H1 (cell line): Measurements from ENCODE around the gene RBM19. TPM values are rescaled to one million over a fixed set of nuclear protein-coding genes. Genes with fewer than 3 reads are reported as not detected.

Experiments
- CTCF ChIA-PET: fragments of 300-600 bp; sonication (Branson Sonifier 250); formaldehyde crosslinking; loops from one replicate; lab custom pipeline; 2021; ENCODE audit not compliant: partially characterized antibody; lab: Charles Lee
- POLR2A ChIA-PET: fragments of 300-600 bp; sonication (Branson Sonifier 250); formaldehyde crosslinking; loops from one replicate; lab custom pipeline; 2021; ENCODE audit warnings: inconsistent platforms; ENCODE audit not compliant: partially characterized antibody; lab: Charles Lee
- DNase-seq, 2 experiments: peaks; one replicate each; pipeline versions ENCODE4 v3.0.0 to v3.0.0-alpha.2; 2010 to 2022; ENCODE audit warnings: low spot score in 2 of 2, low read depth in 1 of 2, mixed read lengths in 1 of 2
- FAIRE-seq: peaks from 2 replicates; lab custom pipeline; 2011; peaks lifted over from hg19 to GRCh38; lab: Jason Lieb, UNC
- H2AFZ ChIP-seq: 2 replicates; pipeline ENCODE4 v1.8.1; 2012; ENCODE audit warnings: low read length, inconsistent platforms
- H2AK5ac ChIP-seq: 2 replicates; pipeline ENCODE4 v1.6.1; 2013; ENCODE audit warnings: low read depth, low read length
- H2BK120ac ChIP-seq: replicated peaks from 2 replicates; pipeline ENCODE3; 2013; ENCODE audit warnings: low read depth, low read length, inconsistent platforms
- H2BK12ac ChIP-seq: 2 replicates; pipeline ENCODE4 v1.6.1; 2013; ENCODE audit warnings: low read depth, low read length
- H2BK15ac ChIP-seq: 2 replicates; pipeline ENCODE4 v1.6.1; 2013; ENCODE audit warnings: low read length
- H2BK20ac ChIP-seq: 2 replicates; pipeline ENCODE4 v1.6.1; 2013; ENCODE audit warnings: low read length
- H2BK5ac ChIP-seq: 2 replicates; pipeline ENCODE4 v1.6.1; 2013; ENCODE audit warnings: low read depth, low read length
- H3K14ac ChIP-seq: 2 replicates; pipeline ENCODE4 v1.6.1; 2013; ENCODE audit warnings: inconsistent platforms; ENCODE audit not compliant: insufficient read length
- H3K18ac ChIP-seq: 2 replicates; pipeline ENCODE4 v1.6.1; 2013; ENCODE audit warnings: low read length; ENCODE audit errors: extremely low read depth
- H3K23ac ChIP-seq: 2 replicates; pipeline ENCODE4 v1.6.1; 2013; ENCODE audit warnings: inconsistent platforms; ENCODE audit not compliant: insufficient read length
- H3K23me2 ChIP-seq: 2 replicates; pipeline ENCODE4 v1.6.1; 2013; ENCODE audit warnings: low read depth, low read length
- H3K27ac ChIP-seq: 2 replicates; pipeline ENCODE4 v1.6.1; 2011; ENCODE audit warnings: low read depth, low read length, inconsistent platforms
- H3K27me3 ChIP-seq, 4 experiments: replicated peaks in 1 of 4; 1 replicate in 1 of 4; 2 replicates in 3 of 4; pipeline versions ENCODE4 v1.6.1 to v1.8.1; 2011 to 2013; ENCODE audit warnings: low read length in 3 of 4, mild to moderate bottlenecking in 3 of 4, inconsistent platforms in 2 of 4, mixed read lengths in 2 of 4, moderate library complexity in 1 of 4; ENCODE audit not compliant: control insufficient read depth in 3 of 4, insufficient read depth in 3 of 4; ENCODE audit errors: extremely low read depth in 1 of 4
- H3K36me3 ChIP-seq, 4 experiments: 2 replicates each; pipeline versions ENCODE4 v1.6.1 to v1.8.1; 2011 to 2013; ENCODE audit warnings: mild to moderate bottlenecking in 4 of 4, low read length in 3 of 4, moderate library complexity in 2 of 4, control low read depth in 1 of 4, inconsistent platforms in 1 of 4; ENCODE audit not compliant: insufficient read depth in 4 of 4, control insufficient read depth in 2 of 4
- H3K4ac ChIP-seq: replicated peaks from 2 replicates; pipeline ENCODE3; 2013; ENCODE audit warnings: low read length, low read depth, mixed read lengths, inconsistent platforms; ENCODE audit not compliant: insufficient read length
- H3K4me1 ChIP-seq, 4 experiments: replicated peaks in 1 of 4; 1 replicate in 1 of 4; 2 replicates in 3 of 4; pipeline versions ENCODE4 v1.6.1 to v1.8.1; 2011 to 2013; ENCODE audit warnings: low read length in 3 of 4, inconsistent platforms in 2 of 4, mixed read lengths in 1 of 4; ENCODE audit not compliant: insufficient read depth in 4 of 4, control insufficient read depth in 3 of 4
- H3K4me2 ChIP-seq, 2 experiments: 2 replicates each; pipeline versions ENCODE4 v1.6.1 to v1.8.1; 2011 to 2013; ENCODE audit warnings: low read depth in 2 of 2, low read length in 2 of 2, control low read depth in 1 of 2, inconsistent platforms in 1 of 2, mild to moderate bottlenecking in 1 of 2; ENCODE audit not compliant: insufficient read depth in 1 of 2
- H3K4me3 ChIP-seq, 4 experiments: fragments of 200-600, 300-600 bp in 1 of 4; sonication (generic), shearing (Covaris generic), sonication (Bioruptor Twin) in 1 of 4; 2 replicates each; pipeline versions ENCODE4 v1.5.1 to v1.8.1; 2011 to 2016; ENCODE audit warnings: low read length in 4 of 4, low read depth in 3 of 4, control low read depth in 2 of 4, inconsistent platforms in 2 of 4, mild to moderate bottlenecking in 2 of 4, mixed read lengths in 1 of 4, moderate library complexity in 1 of 4; ENCODE audit not compliant: insufficient read depth in 2 of 4; ENCODE audit errors: extremely low read depth in 1 of 4
- H3K56ac ChIP-seq: replicated peaks from 2 replicates; pipeline ENCODE3; 2013; ENCODE audit warnings: low read depth, mild to moderate bottlenecking, mixed read lengths, low read length, inconsistent platforms; ENCODE audit not compliant: insufficient read length
- H3K79me1 ChIP-seq: 2 replicates; pipeline ENCODE4 v1.6.1; 2013; ENCODE audit warnings: low read depth, low read length, control low read depth
- H3K79me2 ChIP-seq, 2 experiments: 2 replicates each; pipeline versions ENCODE4 v1.6.1 to v1.8.1; 2012 to 2013; ENCODE audit warnings: low read length in 2 of 2, mild to moderate bottlenecking in 2 of 2, inconsistent platforms in 1 of 2; ENCODE audit not compliant: insufficient read depth in 2 of 2, control insufficient read depth in 1 of 2
- H3K9ac ChIP-seq, 4 experiments: replicated peaks in 1 of 4; 1 replicate in 1 of 4; 2 replicates in 3 of 4; pipeline versions ENCODE4 v1.6.1 to v1.8.1; 2011 to 2013; ENCODE audit warnings: low read depth in 3 of 4, low read length in 3 of 4, control low read depth in 2 of 4, mild to moderate bottlenecking in 2 of 4, moderate library complexity in 2 of 4, inconsistent platforms in 1 of 4; ENCODE audit errors: extremely low read depth in 1 of 4
- H3K9me3 ChIP-seq, 2 experiments: 2 replicates each; pipeline versions ENCODE4 v1.6.1 to v1.8.1; 2012 to 2013; ENCODE audit warnings: mild to moderate bottlenecking in 2 of 2, moderate library complexity in 2 of 2, control low read depth in 1 of 2, inconsistent platforms in 1 of 2, low read depth in 1 of 2, low read length in 1 of 2, mixed read lengths in 1 of 2; ENCODE audit not compliant: insufficient read depth in 2 of 2
- H4K20me1 ChIP-seq, 2 experiments: replicated peaks in 1 of 2; 2 replicates each; pipeline versions ENCODE3 to v1.8.1; 2011 to 2013; ENCODE audit warnings: inconsistent platforms in 2 of 2, low read length in 2 of 2, mild to moderate bottlenecking in 1 of 2; ENCODE audit not compliant: insufficient read depth in 2 of 2, control insufficient read depth in 1 of 2
- H4K5ac ChIP-seq: 2 replicates; pipeline ENCODE4 v1.6.1; 2013; ENCODE audit warnings: low read length, low read depth, mixed read lengths, inconsistent platforms; ENCODE audit not compliant: insufficient read length
- H4K8ac ChIP-seq: 2 replicates; pipeline ENCODE4 v1.8.0; 2013; ENCODE audit warnings: mild to moderate bottlenecking, moderate library complexity, low read length, inconsistent platforms; ENCODE audit not compliant: insufficient read depth; ENCODE audit errors: extremely low read depth
- H4K91ac ChIP-seq: replicated peaks from 2 replicates; pipeline ENCODE3; 2013; ENCODE audit warnings: low read length, mixed read lengths, inconsistent platforms; ENCODE audit not compliant: insufficient read length
- BACH1 ChIP-seq: IDR thresholded peaks from 2 replicates; pipeline ENCODE4 v1.6.1; 2012; ENCODE audit warnings: low read length, improper control_type of control experiment
- EGR1 ChIP-seq: IDR thresholded peaks from 2 replicates; pipeline ENCODE4 v1.6.1; 2011; ENCODE audit warnings: low read depth, low read length, borderline replicate concordance
- EP300 ChIP-seq, 2 experiments: IDR thresholded peaks; 1 replicate in 1 of 2; 2 replicates in 1 of 2; pipeline ENCODE4 v1.6.1; 2011 to 2012; ENCODE audit warnings: low read depth in 2 of 2, low read length in 2 of 2, mild to moderate bottlenecking in 2 of 2, borderline replicate concordance in 1 of 2, inconsistent platforms in 1 of 2, moderate library complexity in 1 of 2
- PHF8 ChIP-seq: fragments of 200-600 bp; sonication (generic); conservative IDR thresholded peaks from 2 replicates; pipeline ENCODE4 v1.7.1; 2012; ENCODE audit warnings: low read depth, mild to moderate bottlenecking, inconsistent platforms, low read length, moderate library complexity
- POU5F1 ChIP-seq: IDR thresholded peaks from 2 replicates; pipeline ENCODE4 v1.6.1; 2011; ENCODE audit warnings: low read depth, mild to moderate bottlenecking, low read length, moderate library complexity
- RAD21 ChIP-seq, 2 experiments: IDR thresholded peaks in 1 of 2; conservative IDR thresholded peaks in 1 of 2; 2 replicates each; pipeline ENCODE4 v1.6.1; 2011; ENCODE audit warnings: low read depth in 2 of 2, low read length in 2 of 2, improper control_type of control experiment in 1 of 2, inconsistent platforms in 1 of 2, mild to moderate bottlenecking in 1 of 2, moderate library complexity in 1 of 2
- SIX5 ChIP-seq: IDR thresholded peaks from 2 replicates; pipeline ENCODE4 v1.6.1; 2011; ENCODE audit warnings: mild to moderate bottlenecking, low read depth, low read length
- SP1 ChIP-seq: IDR thresholded peaks from 2 replicates; pipeline ENCODE4 v1.6.1; 2011; ENCODE audit warnings: low read depth, low read length
- SUZ12 ChIP-seq: fragments of 200-600 bp; sonication (generic); IDR thresholded peaks from 2 replicates; pipeline ENCODE4 v1.6.1; 2012; ENCODE audit warnings: mild to moderate bottlenecking, inconsistent platforms, low read length, moderate library complexity, mixed read lengths
- ZNF274 ChIP-seq: IDR thresholded peaks from 2 replicates; pipeline ENCODE4 v1.7.0; 2012; ENCODE audit warnings: low read length, borderline replicate concordance; ENCODE audit errors: extremely low read depth
- WGBS, 2 experiments: shearing (Covaris generic) in 1 of 2; methylation state at CpG; one replicate each; pipeline versions ENCODE4 v1.1.6 to v1.1.7; 2013 to 2015; ENCODE audit warnings: low lambda C conversion rate in 2 of 2, mixed read lengths in 2 of 2, inconsistent platforms in 1 of 2, low coverage in 1 of 2, missing lambda C conversion rate in 1 of 2; ENCODE audit not compliant: insufficient replicate concordance in 2 of 2, insufficient coverage in 1 of 2, insufficient read length in 1 of 2; ENCODE audit errors: extremely low coverage in 1 of 2, missing lambda C conversion rate in 1 of 2; 5-methylcytosine and 5-hydroxymethylcytosine counted together
- polyA plus RNA-seq, 7 experiments: library from polyadenylated mRNA; depleted of rRNA in 3 of 7; stranded (reverse) in 5 of 7; unstranded in 2 of 7; fragments of >200 nt in 5 of 7; fragments of 200-250 nt in 2 of 7; gene quantifications; 1 replicate in 5 of 7; 2 replicates in 1 of 7; 4 replicates in 1 of 7; pipeline versions ENCODE4 v1.2.1 to v1.2.3, GENCODE V29; 2011 to 2013; ENCODE audit warnings: missing spikeins in 2 of 7, mixed read lengths in 2 of 7
- total RNA-seq: library from RNA; stranded (reverse); fragmentation: NEBNext Ultra II Directional; extraction: Animal tissue kit (Norgen Biotek cat#: 25700); gene quantifications from 2 replicates; pipeline ENCODE4 v1.2.1, GENCODE V29; 2021

RBM19 gene
- total and polyA plus RNA-seq, 2 of the 8 experiments (the other 6 are each of a cell fraction or from before 2014, with no cell fraction given) = 23.4 to 61.9 TPM

GRCh38 chr12:113960030-113960429 lies 6.1 kb downstream of the RBM19 start:
- Histone ChIP-seq H3K4ac (no peak overlapping the region), H3K23ac (no peak overlapping the region), H3K56ac (no peak overlapping the region), H2BK120ac (no peak overlapping the region), H2BK5ac (no peak overlapping the region), H3K79me1 (no peaks in the 10 kb centered on the region; the same call in 1 of the 2 replicates), H2AFZ (no peak overlapping the region), H3K27ac (no peak overlapping the region), H3K9me3 (no peaks in the 10 kb centered on the region), H3K9ac (no peak overlapping the region), H2BK15ac (no peak overlapping the region), H3K14ac (no peak overlapping the region), H3K18ac (no peak overlapping the region), H2AK5ac (no peak overlapping the region), H3K36me3 (peaks cover 13 to 50% (median 43%) of the 10 kb centered on the region in 4 experiments; a peak in 7 of 8 replicates), H3K23me2 (no peaks in the 10 kb centered on the region), H4K8ac (no peak overlapping the region), H2BK20ac (no peak overlapping the region), H3K4me3 (no peak overlapping the region), H3K27me3 (no peaks in the 10 kb centered on the region), H3K4me2 (no peak overlapping the region), H3K79me2 (peaks cover 0 to 24% of the 10 kb centered on the region in 2 experiments; a peak in 3 of 4 replicates), H2BK12ac (no peak overlapping the region), H4K91ac (no peak overlapping the region), H3K4me1 (no peaks in the 10 kb centered on the region), H4K20me1 (peaks cover under 1 to 6% of the 10 kb centered on the region in 2 experiments), H4K5ac (no peak overlapping the region)
- DNase-seq = no peak
- WGBS, 2 experiments = 87% methylated on average over 6 of the region's 6 CpGs; no CpG with 5 or more reads in 1 of the 2 experiments
- ChIA-PET POLR2A (interaction anchor here (0.8 to 1.4 kb wide), 4 partner anchors 9 to 32 kb away, joined by 3 to 4 read pairs (median 3); no protein-coding TSS in a partner anchor), CTCF (interaction anchor here (1.4 kb wide), 1 partner anchor 11 kb away, joined by 3 read pairs; no protein-coding TSS in a partner anchor)
- TF ChIP-seq RAD21 (IDR thresholded peaks at IDR 0.05 in 1 of 2, conservative IDR thresholded peaks at IDR 0.05 in 1 of 2; ENCODE audit: low read depth in 2 of 2, low read length in 2 of 2) (no peak), EGR1 (no peak), SUZ12 (no peak), BACH1 (no peak), EP300 (IDR thresholded peaks at IDR 0.05; ENCODE audit: borderline replicate concordance in 1 of 2, low read depth in 2 of 2, low read length in 2 of 2) (no peak), POU5F1 (no peak), SIX5 (no peak), PHF8 (no peak), SP1 (no peak), ZNF274 (no peak)
- FAIRE-seq = no peak
